ENCODE results near the gene NRIP1.
"Not testable (repeated sequence)": the region's sequence is repeated elsewhere in the genome, so short reads cannot be mapped to it uniquely, and the experiment has no call there.

Gene NRIP1

GRCh38 chr21:15042531-15042930, 22.3 kb downstream of the NRIP1 start:
- no peaks in the 10 kb centered on the region for H3K4me1 Mint-ChIP-seq (ENCODE audit: low read depth)
- no peak for DNase-seq (ENCODE audit: low spot score)
- no peaks in the 10 kb centered on the region for H3K27me3 Mint-ChIP-seq (ENCODE audit: low read depth)
- H3K27ac Mint-ChIP-seq = no peak overlapping the region
- peaks cover 10% of the 10 kb centered on the region for H3K36me3 Mint-ChIP-seq (ENCODE audit: low read depth)
- peaks cover 6% of the 10 kb centered on the region for H3K9me3 Mint-ChIP-seq
- H3K4me3 Mint-ChIP-seq = no peak overlapping the region

GRCh38 chr21:15039607-15040299, 25.0 kb downstream of the NRIP1 start:
- Mint-ChIP-seq H3K27ac (no peak overlapping the region), H3K27me3 (ENCODE audit: low read depth) (no peaks in the 10 kb centered on the region), H3K4me3 (no peak overlapping the region), H3K36me3 (ENCODE audit: low read depth) (peaks cover 10% of the 10 kb centered on the region), H3K4me1 (ENCODE audit: low read depth) (peaks cover 2% of the 10 kb centered on the region), H3K9me3 (peaks cover 6% of the 10 kb centered on the region)
- DNase-seq (ENCODE audit: low spot score) = no peak

- H3K4me1 Mint-ChIP-seq (ENCODE audit: low read depth) = peaks cover 4% of the 10 kb centered on the region
- no peaks in the 10 kb centered on the region for H3K27me3 Mint-ChIP-seq (ENCODE audit: low read depth)
- peaks cover 5% of the 10 kb centered on the region for H3K9me3 Mint-ChIP-seq
- no peak for DNase-seq (ENCODE audit: low spot score)
- H3K4me3 Mint-ChIP-seq = no peak overlapping the region
- H3K36me3 Mint-ChIP-seq (ENCODE audit: low read depth) = peaks cover 8% of the 10 kb centered on the region
- H3K27ac Mint-ChIP-seq = no peak overlapping the region
Measured at GRCh38 chr21:15037900-15038293, 26.9 kb downstream of the NRIP1 start.

DNA sequence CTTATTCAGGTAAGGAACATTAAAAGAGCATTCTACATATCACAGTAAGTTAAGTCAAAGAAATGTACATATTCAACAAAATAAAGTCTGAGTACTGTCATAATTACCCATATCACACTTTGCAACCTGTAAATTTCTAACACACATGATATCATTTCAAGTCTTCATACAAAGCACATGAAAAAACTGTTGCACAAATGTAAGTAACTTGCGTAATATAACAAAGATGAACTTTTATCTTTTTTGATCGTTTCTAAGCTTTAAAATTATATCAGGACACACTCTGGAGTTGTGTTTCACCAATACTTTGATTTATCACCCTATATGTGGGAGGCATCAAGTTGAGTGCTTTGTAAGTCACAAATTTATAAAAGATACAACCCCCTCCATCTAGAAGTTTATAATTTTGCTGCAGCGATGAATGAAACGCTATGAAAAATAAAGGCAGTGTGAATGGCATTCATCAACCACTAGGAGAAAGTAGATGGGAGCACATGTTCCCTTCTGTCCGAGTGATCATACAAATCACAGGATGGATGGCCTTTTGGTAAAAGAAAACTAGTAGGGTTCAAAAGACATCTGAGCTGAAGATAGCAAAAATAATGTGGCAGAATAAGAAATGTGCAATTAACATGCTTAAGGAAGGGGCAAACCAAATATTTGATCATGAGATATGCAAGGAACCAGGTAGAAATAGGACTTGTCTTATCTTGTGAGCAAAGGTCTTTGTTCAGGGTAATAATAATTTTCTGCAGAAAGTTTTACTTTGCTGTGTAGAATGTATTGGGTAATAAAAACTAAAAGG, 27.5 kb downstream of the NRIP1 start:
- peaks cover 4% of the 10 kb centered on the region for H3K4me1 Mint-ChIP-seq (ENCODE audit: low read depth)
- H3K36me3 Mint-ChIP-seq (ENCODE audit: low read depth) = peaks cover 5% of the 10 kb centered on the region
- H3K27ac Mint-ChIP-seq = no peak overlapping the region
- no peaks in the 10 kb centered on the region for H3K27me3 Mint-ChIP-seq (ENCODE audit: low read depth)
- H3K9me3 Mint-ChIP-seq = no peaks in the 10 kb centered on the region
- no peak overlapping the region for H3K4me3 Mint-ChIP-seq
- DNase-seq (ENCODE audit: low spot score) = no peak

- H3K4me3 Mint-ChIP-seq = no peak overlapping the region
- H3K4me1 Mint-ChIP-seq (ENCODE audit: low read depth) = peaks cover 6% of the 10 kb centered on the region
- peaks cover 5% of the 10 kb centered on the region for H3K36me3 Mint-ChIP-seq (ENCODE audit: low read depth)
- DNase-seq (ENCODE audit: low spot score) = no peak
- no peaks in the 10 kb centered on the region for H3K27me3 Mint-ChIP-seq (ENCODE audit: low read depth)
- H3K27ac Mint-ChIP-seq = no peak overlapping the region
- H3K9me3 Mint-ChIP-seq = no peaks in the 10 kb centered on the region
Measured at GRCh38 chr21:15036189-15036588, 28.6 kb downstream of the NRIP1 start.

GRCh38 chr21:15034126-15034853, 30.5 kb downstream of the NRIP1 start:
- no peak overlapping the region for H3K27ac Mint-ChIP-seq
- H3K4me1 Mint-ChIP-seq (ENCODE audit: low read depth) = peaks cover 6% of the 10 kb centered on the region
- H3K4me3 Mint-ChIP-seq = no peak overlapping the region
- H3K9me3 Mint-ChIP-seq = no peaks in the 10 kb centered on the region
- no peak for DNase-seq (ENCODE audit: low spot score)
- no peaks in the 10 kb centered on the region for H3K36me3 Mint-ChIP-seq (ENCODE audit: low read depth)
- H3K27me3 Mint-ChIP-seq (ENCODE audit: low read depth) = no peaks in the 10 kb centered on the region

DNA sequence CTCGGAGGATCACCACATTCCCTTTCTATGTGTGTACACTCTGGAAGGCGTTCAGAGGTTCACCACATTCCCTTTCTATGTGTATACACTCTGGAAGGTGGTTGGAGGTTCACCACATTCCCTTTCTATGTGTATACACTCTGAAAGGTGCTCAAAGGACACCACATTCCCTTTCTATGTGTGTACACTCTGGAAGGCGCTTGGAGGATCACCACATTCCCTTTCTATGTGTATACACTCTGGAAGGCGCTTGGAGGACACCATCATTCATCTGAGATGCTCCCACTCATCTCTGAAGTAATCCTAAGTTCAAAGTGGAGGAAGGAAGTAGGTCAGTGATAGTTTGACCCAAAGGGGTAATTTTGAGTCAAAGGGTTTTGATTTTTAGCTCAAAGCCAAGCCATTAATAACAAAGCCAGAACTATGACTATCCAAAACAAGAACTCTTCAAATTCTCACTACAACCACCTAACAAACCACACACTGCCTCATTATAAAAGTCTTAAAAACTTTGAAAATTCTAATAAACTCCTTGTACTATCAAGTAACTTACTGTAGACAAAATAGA, 32.9 kb downstream of the NRIP1 start:
- peaks cover 9% of the 10 kb centered on the region for H3K4me1 Mint-ChIP-seq (ENCODE audit: low read depth)
- no peaks in the 10 kb centered on the region for H3K9me3 Mint-ChIP-seq
- DNase-seq (ENCODE audit: low spot score) = no peak

GRCh38 chr21:15031362-15031761, 33.4 kb downstream of the NRIP1 start:
- not testable (repeated sequence) for H3K4me3 Mint-ChIP-seq; H3K27ac Mint-ChIP-seq; H3K27me3 Mint-ChIP-seq (ENCODE audit: low read depth); H3K4me1 Mint-ChIP-seq (ENCODE audit: low read depth); H3K9me3 Mint-ChIP-seq; H3K36me3 Mint-ChIP-seq (ENCODE audit: low read depth); DNase-seq (ENCODE audit: low spot score)

More for the DNA sequence above, 32.9 kb downstream of the NRIP1 start:
- Mint-ChIP-seq H3K36me3 (ENCODE audit: low read depth) (no peaks in the 10 kb centered on the region), H3K4me3 (no peak overlapping the region), H3K27ac (no peak overlapping the region), H3K27me3 (ENCODE audit: low read depth) (no peaks in the 10 kb centered on the region)

DNA sequence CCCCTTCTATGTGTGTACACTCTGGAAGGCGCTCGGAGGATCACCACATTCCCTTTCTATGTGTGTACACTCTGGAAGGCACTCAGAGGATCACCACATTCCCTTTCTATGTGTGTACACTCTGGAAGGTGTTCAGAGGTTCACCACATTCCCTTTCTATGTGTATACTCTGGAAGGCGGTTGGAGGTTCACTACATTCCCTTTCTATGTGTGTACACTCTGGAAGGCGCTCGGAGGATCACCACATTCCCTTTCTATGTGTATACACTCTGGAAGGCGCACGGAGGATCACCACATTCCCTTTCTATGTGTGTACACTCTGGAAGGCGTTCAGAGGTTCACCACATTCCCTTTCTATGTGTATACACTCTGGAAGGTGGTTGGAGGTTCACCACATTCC, 33.9 kb downstream of the NRIP1 start:
- H3K4me3 Mint-ChIP-seq; H3K27me3 Mint-ChIP-seq (ENCODE audit: low read depth); H3K4me1 Mint-ChIP-seq (ENCODE audit: low read depth); H3K9me3 Mint-ChIP-seq; DNase-seq (ENCODE audit: low spot score); H3K36me3 Mint-ChIP-seq (ENCODE audit: low read depth); H3K27ac Mint-ChIP-seq: not testable (repeated sequence)

DNA sequence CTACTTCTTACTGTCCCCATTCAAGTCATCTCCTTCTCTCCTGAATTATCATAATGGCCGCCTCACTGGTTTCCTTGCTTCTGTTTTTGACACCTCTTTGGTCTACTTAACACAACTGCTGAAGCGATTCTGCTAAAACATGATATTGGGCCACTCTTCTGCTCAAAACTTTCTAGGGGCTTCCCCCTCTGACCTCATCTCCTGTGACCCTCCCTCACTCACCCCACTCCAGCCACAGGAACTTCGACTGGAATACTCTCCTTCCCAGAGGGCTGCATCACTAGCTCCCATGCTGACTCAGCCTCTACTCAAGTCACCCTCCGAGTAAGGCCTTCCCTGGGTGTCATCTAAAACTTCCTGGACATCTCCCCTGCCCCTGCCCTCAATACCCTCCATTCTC, 35.7 kb downstream of the NRIP1 start:
- peaks cover 5% of the 10 kb centered on the region for H3K4me1 Mint-ChIP-seq (ENCODE audit: low read depth)
- no peak overlapping the region for H3K27ac Mint-ChIP-seq
- H3K27me3 Mint-ChIP-seq (ENCODE audit: low read depth) = no peaks in the 10 kb centered on the region
- H3K4me3 Mint-ChIP-seq = no peak overlapping the region
- no peak for DNase-seq (ENCODE audit: low spot score)
- no peaks in the 10 kb centered on the region for H3K36me3 Mint-ChIP-seq (ENCODE audit: low read depth)
- H3K9me3 Mint-ChIP-seq = no peaks in the 10 kb centered on the region

DNA sequence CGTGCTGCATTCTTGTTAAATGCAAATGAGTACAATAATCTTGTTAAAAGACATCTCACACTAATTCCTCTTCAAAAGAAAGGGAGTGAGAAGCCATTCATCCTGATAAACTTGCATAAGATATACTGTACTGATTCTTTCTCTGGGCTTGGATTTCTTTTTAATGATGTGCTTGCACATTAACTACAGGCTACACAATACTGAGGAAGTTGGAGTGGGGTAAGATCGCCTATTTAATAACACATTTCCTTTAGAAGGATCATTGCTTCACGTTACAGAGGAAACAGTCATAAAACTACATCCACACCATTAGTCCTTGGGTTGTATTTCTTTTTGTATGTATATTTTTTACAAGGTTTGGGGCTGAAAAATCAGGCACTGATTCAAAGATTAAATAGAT, 36.6 kb downstream of the NRIP1 start:
- H3K4me3 Mint-ChIP-seq = no peak overlapping the region
- no peaks in the 10 kb centered on the region for H3K36me3 Mint-ChIP-seq (ENCODE audit: low read depth)
- H3K27me3 Mint-ChIP-seq (ENCODE audit: low read depth) = no peaks in the 10 kb centered on the region
- DNase-seq (ENCODE audit: low spot score) = no peak
- H3K4me1 Mint-ChIP-seq (ENCODE audit: low read depth) = peaks cover 5% of the 10 kb centered on the region
- no peak overlapping the region for H3K27ac Mint-ChIP-seq
- no peaks in the 10 kb centered on the region for H3K9me3 Mint-ChIP-seq

DNA sequence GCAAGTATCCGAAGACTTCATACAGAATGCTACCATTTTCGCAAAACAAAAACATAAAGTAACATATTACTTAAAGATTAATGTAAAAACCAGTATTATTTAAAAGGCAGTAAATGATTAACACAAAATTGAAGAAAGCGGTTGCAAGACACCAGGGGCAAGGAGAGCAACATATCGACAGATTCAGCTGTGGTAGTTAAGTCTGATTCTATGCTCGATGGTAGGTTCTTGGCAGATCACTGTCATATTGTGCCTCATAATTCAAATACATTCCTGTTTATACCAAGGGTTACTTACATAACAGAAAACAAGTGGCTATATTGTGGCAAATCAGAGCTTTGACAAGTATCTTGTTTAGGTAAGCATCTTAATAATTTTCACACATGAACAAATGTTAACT, 37.7 kb downstream of the NRIP1 start:
- H3K4me3 Mint-ChIP-seq = no peak overlapping the region

DNA sequence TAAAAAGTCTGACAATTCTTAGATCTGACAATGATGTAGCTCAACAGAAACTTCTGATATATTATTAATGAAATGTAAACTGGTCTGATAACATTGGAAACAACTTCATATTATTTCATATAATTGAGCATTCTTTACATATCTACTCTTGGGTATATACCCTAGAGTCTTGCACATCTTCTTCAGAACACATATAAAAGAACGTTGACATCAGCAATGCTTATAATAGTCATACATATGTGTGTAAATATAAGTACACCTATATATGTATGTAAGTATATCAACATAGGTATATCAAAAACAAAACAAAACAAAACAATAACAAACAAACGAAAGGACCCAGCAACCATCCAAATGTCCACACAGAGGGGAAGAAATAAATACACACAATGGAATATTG, 38.4 kb downstream of the NRIP1 start:
- Mint-ChIP-seq H3K4me3 (no peak overlapping the region), H3K36me3 (ENCODE audit: low read depth) (no peaks in the 10 kb centered on the region), H3K27me3 (ENCODE audit: low read depth) (no peaks in the 10 kb centered on the region), H3K4me1 (ENCODE audit: low read depth) (peaks cover 3% of the 10 kb centered on the region), H3K9me3 (no peaks in the 10 kb centered on the region), H3K27ac (no peak overlapping the region)
- DNase-seq (ENCODE audit: low spot score) = no peak

More for the DNA sequence above, 37.7 kb downstream of the NRIP1 start:
- Mint-ChIP-seq H3K9me3 (no peaks in the 10 kb centered on the region), H3K27ac (no peak overlapping the region), H3K27me3 (ENCODE audit: low read depth) (no peaks in the 10 kb centered on the region), H3K36me3 (ENCODE audit: low read depth) (no peaks in the 10 kb centered on the region), H3K4me1 (ENCODE audit: low read depth) (peaks cover 5% of the 10 kb centered on the region)
- DNase-seq (ENCODE audit: low spot score) = no peak

DNA sequence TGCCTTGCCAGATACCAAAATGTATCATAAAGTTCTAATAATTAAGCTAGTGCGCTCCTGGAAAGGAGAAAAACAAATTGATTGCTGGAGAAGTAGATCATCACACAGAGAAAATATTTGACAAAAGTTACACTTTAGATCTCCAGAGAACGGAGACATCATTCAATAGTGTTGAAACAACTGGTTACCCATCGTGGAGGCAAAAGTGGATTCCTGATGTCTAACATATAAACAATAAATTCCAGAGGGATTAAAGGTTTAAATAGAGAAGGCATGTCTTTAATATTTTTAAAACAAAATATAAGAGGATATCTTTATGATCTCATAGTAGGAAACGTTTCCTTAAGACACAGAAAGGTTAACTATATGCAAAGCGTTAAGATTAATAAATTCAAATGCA, 41.0 kb downstream of the NRIP1 start:
- Mint-ChIP-seq H3K27me3 (ENCODE audit: low read depth) (no peaks in the 10 kb centered on the region), H3K4me3 (no peak overlapping the region), H3K9me3 (no peaks in the 10 kb centered on the region), H3K36me3 (ENCODE audit: low read depth) (no peaks in the 10 kb centered on the region), H3K27ac (no peak overlapping the region), H3K4me1 (ENCODE audit: low read depth) (peaks cover 5% of the 10 kb centered on the region)
- DNase-seq (ENCODE audit: low spot score) = no peak
